Kidney capillary endothelial cell (primary cell): ENCODE measurements around the gene SOCS3.
A peak's percentile ranks its signal among the peaks of the same experiment; 100 is the strongest.

ENCODE experiments used
- DNase-seq: peaks from one replicate; pipeline ENCODE4 v3.0.0-alpha.2; 2018; ENCODE audit warnings: low spot score

The SOCS3 gene

DNA sequence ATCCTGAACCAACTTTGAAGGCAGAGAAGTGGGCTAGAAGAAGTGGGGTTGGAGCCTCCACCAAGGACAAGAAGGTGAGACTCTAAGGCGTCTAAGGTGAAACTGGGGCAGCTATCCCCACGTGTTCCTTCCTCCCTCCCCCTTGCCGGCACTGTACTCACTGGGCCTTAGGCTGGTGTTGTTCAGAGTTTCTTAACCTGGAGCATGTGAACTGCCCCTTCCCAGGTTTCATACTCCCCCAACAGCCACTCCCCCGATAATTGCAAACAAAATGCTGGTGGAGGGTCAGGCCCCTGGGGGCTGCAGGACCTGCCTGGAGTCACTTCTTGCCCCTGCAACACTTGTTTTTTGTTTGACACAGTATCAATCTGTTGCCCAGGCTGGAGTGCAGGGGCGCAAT lies 7.3 kb upstream of the SOCS3 start:
- DNase-seq, result no peak

- no peak for DNase-seq
Measured at GRCh38 chr17:78366109-78366848, 6.4 kb upstream of the SOCS3 start.

GRCh38 chr17:78365561-78366108 lies 5.8 kb upstream of the SOCS3 start:
- DNase-seq, result no peak

- no peak for DNase-seq
Measured at GRCh38 chr17:78364436-78365281, 4.8 kb upstream of the SOCS3 start.

- no peak for DNase-seq
Measured at GRCh38 chr17:78362671-78363070, 2.8 kb upstream of the SOCS3 start.

GRCh38 chr17:78362232-78362631 lies 2.4 kb upstream of the SOCS3 start:
- no peak for DNase-seq

- DNase-seq, result no peak
Measured at GRCh38 chr17:78361225-78361701, 1.4 kb upstream of the SOCS3 start.

DNA sequence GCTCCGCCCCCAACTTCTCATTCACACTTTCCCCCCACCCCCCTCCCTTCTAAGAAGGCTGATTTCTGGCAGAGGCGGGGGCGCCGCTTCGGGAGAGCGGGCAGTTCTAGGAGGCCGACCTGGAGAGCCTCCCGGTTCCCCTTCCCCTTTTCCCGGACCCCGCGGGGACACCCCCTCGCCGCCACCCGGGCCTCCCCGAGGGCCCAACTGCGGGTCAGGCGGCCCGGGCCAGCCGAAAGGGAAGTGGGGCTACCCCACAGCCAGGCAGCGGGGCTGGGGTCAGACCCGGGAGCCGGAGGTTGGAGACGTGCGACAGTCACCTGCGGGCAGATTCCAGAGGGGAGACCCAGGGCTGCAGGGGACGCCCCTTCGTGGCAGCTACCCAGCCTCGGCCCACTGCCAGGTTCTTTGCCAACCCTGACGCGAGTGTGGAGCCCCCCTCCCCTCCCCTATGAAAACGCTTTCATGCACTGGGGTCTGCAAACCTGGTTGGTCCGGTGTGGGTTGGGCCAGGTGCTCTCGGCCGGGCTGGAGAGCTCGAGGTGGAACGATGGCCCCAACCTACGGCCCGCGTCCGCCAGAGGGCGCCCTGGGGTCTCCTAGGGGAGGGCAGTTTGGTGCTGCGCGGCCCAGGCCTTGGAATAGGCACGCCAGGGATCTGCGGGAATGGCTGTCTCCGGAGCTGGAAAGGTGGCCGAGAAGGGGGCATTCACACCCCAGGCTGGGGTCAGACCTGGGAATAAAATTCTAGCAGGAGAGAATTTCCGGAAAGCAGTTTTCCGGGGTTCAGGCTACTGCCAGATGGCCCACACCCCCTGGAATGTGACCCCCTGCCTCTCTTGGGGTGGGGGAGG lies 721 bp upstream of the SOCS3 start:
- peak; percentile 86 for DNase-seq

DNA sequence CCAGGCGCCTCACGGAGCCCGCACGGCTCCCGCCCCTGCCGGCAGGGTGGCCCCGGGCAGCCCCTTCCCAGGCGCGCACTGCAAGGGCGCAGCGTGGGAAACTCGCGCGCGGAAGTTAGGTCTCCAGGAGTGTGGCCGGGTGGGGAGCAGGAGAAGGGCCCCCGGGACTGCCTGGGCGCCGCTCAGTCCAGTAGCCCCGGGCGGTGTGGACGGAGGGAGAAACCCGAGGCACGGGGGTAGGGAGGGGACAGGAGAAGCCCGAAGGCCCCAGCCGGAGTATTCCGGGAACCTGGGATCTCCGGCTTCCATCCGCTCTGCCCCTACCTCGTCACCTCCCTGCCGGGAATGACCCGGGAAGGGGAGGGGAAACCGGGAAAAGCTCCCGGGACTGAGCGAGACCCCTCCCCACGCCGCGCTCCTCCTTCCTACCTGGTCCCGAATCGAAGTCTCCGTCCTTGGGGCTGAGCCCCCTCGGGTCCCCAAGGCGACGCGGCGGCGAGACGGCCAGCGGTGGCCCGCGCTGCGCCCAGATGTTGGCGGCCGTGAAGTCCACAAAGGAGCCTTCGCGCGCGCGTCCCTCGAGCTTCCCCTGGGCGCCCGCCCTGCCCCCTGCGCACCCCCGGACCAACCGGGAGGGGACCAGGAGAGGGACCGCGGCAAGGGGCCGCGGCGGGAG lies 418 bp downstream of the SOCS3 start:
- no peak for DNase-seq

DNA sequence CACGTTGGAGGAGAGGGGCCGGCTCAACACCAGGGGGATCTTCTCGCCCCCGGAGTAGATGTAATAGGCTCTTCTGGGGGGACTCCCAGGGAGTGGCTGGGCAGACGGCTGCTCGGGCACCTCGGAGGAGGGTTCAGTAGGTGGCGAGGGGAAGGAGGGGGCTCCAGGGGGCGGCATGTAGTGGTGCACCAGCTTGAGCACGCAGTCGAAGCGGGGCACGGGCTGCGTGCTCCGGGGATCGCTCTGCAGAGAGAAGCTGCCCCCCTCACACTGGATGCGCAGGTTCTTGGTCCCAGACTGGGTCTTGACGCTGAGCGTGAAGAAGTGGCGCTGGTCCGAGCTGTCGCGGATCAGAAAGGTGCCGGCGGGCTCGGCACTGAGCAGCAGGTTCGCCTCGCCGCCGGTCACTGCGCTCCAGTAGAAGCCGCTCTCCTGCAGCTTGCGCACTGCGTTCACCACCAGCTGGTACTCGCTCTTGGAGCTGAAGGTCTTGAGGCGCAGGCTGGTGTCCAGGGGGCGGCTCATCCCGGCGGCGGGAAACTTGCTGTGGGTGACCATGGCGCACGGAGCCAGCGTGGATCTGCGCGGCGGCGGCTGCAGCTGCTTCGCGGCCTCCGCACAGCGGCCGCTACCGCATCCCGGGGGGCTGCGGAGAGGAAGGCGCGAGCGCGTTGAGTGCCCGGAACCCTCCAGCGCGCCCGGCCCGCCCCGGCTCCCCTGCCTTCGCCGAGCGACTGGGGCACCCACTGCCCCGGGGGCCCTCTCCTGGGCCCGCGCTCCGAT lies 1.1 kb downstream of the SOCS3 start:
- no peak for DNase-seq

- no peak for DNase-seq
Measured at GRCh38 chr17:78357672-78358537, 2.0 kb downstream of the SOCS3 start.

DNA sequence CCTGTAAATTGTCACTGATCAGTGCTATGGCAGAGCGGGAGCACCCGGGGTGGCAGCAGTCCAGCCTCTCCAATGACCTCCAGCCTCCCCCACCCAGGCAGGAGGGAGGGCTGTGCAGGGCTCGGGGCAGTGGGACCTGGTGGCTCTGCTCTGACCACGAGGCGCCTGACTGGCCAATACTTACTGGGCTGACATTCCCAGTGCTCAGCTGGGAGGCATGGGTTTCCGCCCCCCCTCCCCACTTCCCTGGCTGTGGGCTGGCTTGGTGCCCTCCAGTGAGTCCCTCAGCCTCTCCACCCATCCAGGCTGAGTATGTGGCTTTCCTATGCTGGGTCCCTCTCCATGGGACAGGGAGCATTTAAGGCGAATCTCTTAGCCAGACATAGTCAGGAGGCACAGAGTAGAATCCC lies 2.7 kb downstream of the SOCS3 start:
- no peak for DNase-seq

- DNase-seq, result no peak
Measured at GRCh38 chr17:78356101-78356713, 3.7 kb downstream of the SOCS3 start.

GRCh38 chr17:78355701-78356100 lies 4.2 kb downstream of the SOCS3 start:
- no peak for DNase-seq

- DNase-seq, result no peak
Measured at GRCh38 chr17:78355045-78355641, 4.7 kb downstream of the SOCS3 start.

GRCh38 chr17:78353834-78354233 lies 6.0 kb downstream of the SOCS3 start:
- DNase-seq, result no peak

GRCh38 chr17:78351449-78352006 lies 8.3 kb downstream of the SOCS3 start:
- no peak for DNase-seq

GRCh38 chr17:78349891-78350642 lies 9.8 kb downstream of the SOCS3 start:
- no peak for DNase-seq
